IMR-90 (cell line): ENCODE measurements around the gene RAB14. TPM values are rescaled to one million over a fixed set of nuclear protein-coding genes. Genes with fewer than 3 reads are reported as not detected.

Experiments
- ATAC-seq: fragments of 200-7000 bp; cut with Tn5 transposase; 2 replicates; pipeline ENCODE4 v1.9.1; 2020; ENCODE audit warnings: low read depth, mild to moderate bottlenecking, moderate library complexity
- BruUV-seq: library from RNA; stranded (reverse); fragments of 400-500 nt; replicated peaks from 2 replicates; lab custom pipeline; 2021; lab: Mats Ljungman, UMichigan
- CTCF ChIA-PET: fragments of 300-600 bp; formaldehyde crosslinking; extraction: SDS; loops from one replicate; lab custom pipeline; 2021; ENCODE audit warnings: antibody characterized with exemption; lab: Yijun Ruan, JAX
- POLR2A ChIA-PET: fragments of 300-600 bp; sonication (Branson Sonifier 250); formaldehyde crosslinking; loops from one replicate; lab custom pipeline; 2022; ENCODE audit warnings: antibody characterized with exemption; ENCODE audit not compliant: unreplicated experiment; lab: Charles Lee
- DNase-seq: peaks from one replicate; pipeline ENCODE4 v3.0.0; 2013
- H2AFZ ChIP-seq: replicated peaks from 2 replicates; pipeline ENCODE3; 2013; ENCODE audit warnings: low read length, mild to moderate bottlenecking; ENCODE audit not compliant: poor library complexity
- H2AK5ac ChIP-seq: 2 replicates; pipeline ENCODE4 v1.6.1; 2013; ENCODE audit warnings: low read depth, low read length, inconsistent platforms
- H2AK9ac ChIP-seq: replicated peaks from 2 replicates; pipeline ENCODE3; 2013; ENCODE audit warnings: mild to moderate bottlenecking, low read depth, low read length, moderate library complexity; ENCODE audit not compliant: poor library complexity
- H2BK120ac ChIP-seq: 2 replicates; pipeline ENCODE4 v1.6.1; 2013; ENCODE audit warnings: low read depth, low read length, inconsistent platforms
- H2BK15ac ChIP-seq: 3 replicates; pipeline ENCODE4 v1.6.1; 2013; ENCODE audit warnings: low read depth, low read length, inconsistent platforms
- H2BK20ac ChIP-seq: 2 replicates; pipeline ENCODE4 v1.6.1; 2013; ENCODE audit warnings: low read depth, mild to moderate bottlenecking, inconsistent platforms, low read length, moderate library complexity
- H2BK5ac ChIP-seq: 2 replicates; pipeline ENCODE4 v1.6.1; 2013; ENCODE audit warnings: mild to moderate bottlenecking, low read depth, low read length, inconsistent platforms; ENCODE audit not compliant: poor library complexity, severe bottlenecking
- H3K14ac ChIP-seq: replicated peaks from 2 replicates; pipeline ENCODE4 v1.6.1; 2013; ENCODE audit warnings: low read depth, low read length, inconsistent platforms
- H3K18ac ChIP-seq: 2 replicates; pipeline ENCODE4 v1.6.1; 2013; ENCODE audit warnings: low read depth, low read length, control low read depth
- H3K23ac ChIP-seq: 2 replicates; pipeline ENCODE4 v1.6.1; 2013; ENCODE audit warnings: low read depth, low read length, inconsistent platforms
- H3K27ac ChIP-seq: 2 replicates; pipeline ENCODE4 v1.5.1; 2013; ENCODE audit warnings: mild to moderate bottlenecking, control low read depth, low read length; ENCODE audit not compliant: insufficient read depth
- H3K27me3 ChIP-seq: 2 replicates; pipeline ENCODE4 v1.6.1; 2013; ENCODE audit warnings: low read length; ENCODE audit not compliant: control insufficient read depth, insufficient read depth
- H3K36me3 ChIP-seq: 2 replicates; pipeline ENCODE4 v1.6.1; 2013; ENCODE audit warnings: low read length, mixed read lengths; ENCODE audit not compliant: control insufficient read depth, insufficient read depth
- H3K4ac ChIP-seq: 2 replicates; pipeline ENCODE4 v1.6.1; 2013; ENCODE audit warnings: low read depth, low read length, inconsistent platforms
- H3K4me1 ChIP-seq: 2 replicates; pipeline ENCODE4 v1.6.1; 2013; ENCODE audit warnings: low read length, mixed read lengths; ENCODE audit not compliant: control insufficient read depth, insufficient read depth
- H3K4me2 ChIP-seq: 2 replicates; pipeline ENCODE4 v1.6.1; 2013; ENCODE audit warnings: low read depth, mild to moderate bottlenecking, control low read depth, low read length, moderate library complexity
- H3K4me3 ChIP-seq: 2 replicates; pipeline ENCODE4 v1.5.1; 2013; ENCODE audit warnings: low read depth, mild to moderate bottlenecking, control low read depth, low read length, moderate library complexity; ENCODE audit not compliant: insufficient read depth
- H3K56ac ChIP-seq: 2 replicates; pipeline ENCODE4 v1.6.1; 2013; ENCODE audit warnings: low read length, inconsistent platforms; ENCODE audit not compliant: insufficient read depth; ENCODE audit errors: extremely low read depth
- H3K79me1 ChIP-seq, 2 experiments: 2 replicates each; pipeline ENCODE4 v1.6.1; 2013; ENCODE audit warnings: low read length in 2 of 2, inconsistent platforms in 1 of 2, low read depth in 1 of 2
- H3K9ac ChIP-seq: 2 replicates; pipeline ENCODE4 v1.6.1; 2013; ENCODE audit warnings: low read depth, low read length, control low read depth
- H3K9me1 ChIP-seq: 2 replicates; pipeline ENCODE4 v1.6.1; 2013; ENCODE audit warnings: low read length, inconsistent platforms; ENCODE audit not compliant: insufficient read depth
- H3K9me3 ChIP-seq: 2 replicates; pipeline ENCODE4 v1.6.1; 2013; ENCODE audit warnings: low read length; ENCODE audit not compliant: control insufficient read depth, insufficient read depth
- H4K20me1 ChIP-seq: 2 replicates; pipeline ENCODE4 v1.6.1; 2013; ENCODE audit warnings: low read length, inconsistent platforms; ENCODE audit not compliant: insufficient read depth
- H4K5ac ChIP-seq: 2 replicates; pipeline ENCODE4 v1.6.1; 2013; ENCODE audit warnings: mild to moderate bottlenecking, low read depth, low read length, control low read depth
- H4K8ac ChIP-seq, 2 experiments: 2 replicates each; pipeline ENCODE4 v1.6.1; 2013; ENCODE audit warnings: low read depth in 2 of 2, low read length in 2 of 2, control low read depth in 1 of 2, inconsistent platforms in 1 of 2
- H4K91ac ChIP-seq: 2 replicates; pipeline ENCODE4 v1.6.1; 2013; ENCODE audit warnings: low read depth, low read length, inconsistent platforms; ENCODE audit not compliant: insufficient read depth
- BHLHE40 ChIP-seq: fragments of 150-350 bp; IDR thresholded peaks from 2 replicates; pipeline ENCODE4 v1.6.1; 2016; ENCODE audit warnings: mild to moderate bottlenecking, low read depth, low read length
- CEBPB ChIP-seq: IDR thresholded peaks from 2 replicates; pipeline ENCODE4 v1.6.1; 2012; ENCODE audit warnings: low read depth, low read length, improper control_type of control experiment
- CHD1 ChIP-seq: IDR thresholded peaks from 2 replicates; pipeline ENCODE4 v1.6.1; 2012; ENCODE audit warnings: low read depth, low read length, improper control_type of control experiment
- CTCF ChIP-seq: conservative IDR thresholded peaks from 2 replicates; pipeline ENCODE4 v1.5.1; 2012; ENCODE audit warnings: mild to moderate bottlenecking, low read depth, low read length, improper control_type of control experiment
- FOS ChIP-seq: fragments of 150-350 bp; IDR thresholded peaks from 2 replicates; pipeline ENCODE4 v1.6.1; 2016; ENCODE audit warnings: low read depth, low read length
- MAFK ChIP-seq: IDR thresholded peaks from 2 replicates; pipeline ENCODE4 v1.6.1; 2012; ENCODE audit warnings: low read depth, low read length, improper control_type of control experiment
- MAZ ChIP-seq: IDR thresholded peaks from 2 replicates; pipeline ENCODE4 v1.6.1; 2012; ENCODE audit warnings: low read depth, mild to moderate bottlenecking, low read length, improper control_type of control experiment, moderate library complexity, borderline replicate concordance
- MXI1 ChIP-seq: IDR thresholded peaks from 2 replicates; pipeline ENCODE4 v1.6.1; 2012; ENCODE audit warnings: low read depth, mild to moderate bottlenecking, low read length, moderate library complexity, borderline replicate concordance
- NFE2L2 ChIP-seq: fragments of 150-350 bp; IDR thresholded peaks from 2 replicates; pipeline ENCODE4 v1.6.1; 2016; ENCODE audit warnings: low read depth, mild to moderate bottlenecking, low read length
- POLR2A ChIP-seq: IDR thresholded peaks from 2 replicates; pipeline ENCODE4 v1.6.1; 2012; ENCODE audit warnings: mild to moderate bottlenecking, low read depth, low read length
- RAD21 ChIP-seq: IDR thresholded peaks from 2 replicates; pipeline ENCODE4 v1.6.1; 2012; ENCODE audit warnings: low read length, improper control_type of control experiment
- RCOR1 ChIP-seq: IDR thresholded peaks from 2 replicates; pipeline ENCODE4 v1.6.1; 2012; ENCODE audit warnings: mild to moderate bottlenecking, low read length, improper control_type of control experiment; ENCODE audit not compliant: insufficient replicate concordance
- RFX5 ChIP-seq: IDR thresholded peaks from 2 replicates; pipeline ENCODE4 v1.8.0; 2012; ENCODE audit warnings: low read depth, mild to moderate bottlenecking, low read length, moderate library complexity
- SMC3 ChIP-seq: fragments of 150-350 bp; IDR thresholded peaks from 2 replicates; pipeline ENCODE4 v1.6.1; 2016; ENCODE audit warnings: low read depth, mild to moderate bottlenecking, antibody characterized with exemption, low read length, moderate library complexity
- USF2 ChIP-seq: fragments of 150-350 bp; IDR thresholded peaks from 2 replicates; pipeline ENCODE4 v1.6.1; 2017; ENCODE audit warnings: mild to moderate bottlenecking, antibody characterized with exemption, low read length, low read depth
- WGBS, 2 experiments: methylation state at CpG; one replicate each; pipeline versions ENCODE4 v1.1.5 to v1.1.7; 2013; ENCODE audit warnings: missing lambda C conversion rate in 2 of 2; ENCODE audit not compliant: insufficient read length in 1 of 2; ENCODE audit errors: extremely low coverage in 2 of 2; 5-methylcytosine and 5-hydroxymethylcytosine counted together
- dilution Hi-C: fragments of 300-500 bp; cut with HindIII; formaldehyde crosslinking; loops from one replicate; pipeline ENCODE4 v1.14.3; 2018; ENCODE audit warnings: low sequenced_read_pairs; ENCODE audit not compliant: unreplicated experiment
- in situ Hi-C: fragments of 300-500 bp; cut with MboI; formaldehyde crosslinking; loops from 3 replicates; pipeline ENCODE4 v1.14.3; 2019; ENCODE audit warnings: low sequenced_read_pairs, inconsistent platforms, mixed read lengths
- intact Hi-C: fragments of 100-400 bp; cut with micrococcal nuclease; formaldehyde crosslinking; loops from 2 replicates; pipeline ENCODE4 v1.10.0; 2022
- polyA plus RNA-seq, 3 experiments: library from polyadenylated mRNA; depleted of rRNA; stranded (reverse); fragments of >200 nt; gene quantifications; 2 replicates each; pipeline ENCODE4 v1.2.3, GENCODE V29; 2012; ENCODE audit warnings: low replicate concordance in 1 of 3
- total RNA-seq: library from RNA; depleted of rRNA; stranded (reverse); fragments of >200 nt; gene quantifications from 2 replicates; pipeline ENCODE4 v1.2.3, GENCODE V29; 2012

Gene RAB14
- total and polyA plus RNA-seq, 2 of the 4 experiments (the other 2 are of a cell fraction), result 20.1 to 29.3 TPM

- Histone ChIP-seq H3K9me3 (no peaks in the 10 kb centered on the region), H2BK120ac (peak overlapping the region; percentile 84), H4K91ac (peak overlapping the region; percentile 60), H2AK9ac (no peak overlapping the region), H2BK15ac (peak overlapping the region; percentile 57; the same call in 2 of the 3 replicates), H3K4ac (peak overlapping the region; percentile 81), H3K18ac (peak overlapping the region; percentile 66), H4K8ac (peak overlapping the region; percentile 75 to 98), H3K23ac (peak overlapping the region; percentile 42; the same call in 1 of the 2 replicates), H3K56ac (0 out of 2 replicates have a peak overlapping the region, but pooled peaks have one; percentile 45), H3K79me1 (no peaks in the 10 kb centered on the region), H2BK20ac (peak overlapping the region; percentile 69; the same call in 1 of the 2 replicates), H2AFZ (peak overlapping the region; percentile 78), H3K14ac (peak overlapping the region; percentile 46; the same call in 1 of the 2 replicates), H3K4me1 (no peaks in the 10 kb centered on the region), H4K5ac (peak overlapping the region; percentile 96), H3K27me3 (no peaks in the 10 kb centered on the region), H4K20me1 (no peaks in the 10 kb centered on the region), H2BK5ac (peak overlapping the region; percentile 37), H2AK5ac (peak overlapping the region; percentile 46), H3K9me1 (no peaks in the 10 kb centered on the region), H3K4me2 (no peak overlapping the region), H3K4me3 (no peak overlapping the region), H3K27ac (0 out of 2 replicates have a peak overlapping the region, but pooled peaks have one; percentile 15), H3K9ac (0 out of 2 replicates have a peak overlapping the region, but pooled peaks have one; percentile 19), H3K36me3 (no peaks in the 10 kb centered on the region)
- DNase-seq, result peak; percentile 85
- ChIA-PET CTCF (interaction anchor here (0.7 to 3.5 kb wide), 19 partner anchors 11 to 186 kb away, joined by 3 to 18 read pairs (median 4); partner anchors contain the start of gene RAB14), POLR2A (no interaction called here)
- dilution Hi-C loops, result no loop called here
- intact Hi-C loops, result loop anchor here (1.0 to 5.0 kb wide), 5 partner anchors 66 to 229 kb away; no protein-coding TSS in a partner anchor
- WGBS, 2 experiments, result 3% methylated on average over 6 of the region's 9 CpGs; no CpG with 5 or more reads in 1 of the 2 experiments
- BruUV-seq, result no TSS peak
- in situ Hi-C loops, result loop anchor here (5.0 kb wide), 2 partner anchors 104 to 184 kb away; no protein-coding TSS in a partner anchor
- ATAC-seq, result peak; percentile 99
- TF ChIP-seq MAZ (no peak), CHD1 (no peak; the same call in 1 of the 2 replicates), CTCF (peak; percentile 98), MAFK (peak; percentile 1; the same call in 1 of the 2 replicates), POLR2A (0 out of 2 replicates have a peak, but pooled peaks have one; percentile 55), SMC3 (peak; percentile 99), NFE2L2 (no peak), BHLHE40 (no peak; the same call in 1 of the 2 replicates), RCOR1 (no peak), FOS (no peak), RAD21 (peak; percentile 100), RFX5 (no peak), CEBPB (no peak), MXI1 (no peak), USF2 (no peak)
These were observed 11.6 kb upstream of the RAB14 start for GRCh38 chr9:121213136-121213806.
